Ovary (tissue), 3 donors: ENCODE measurements around the gene TPST2.

ENCODE experiments used
- CTCF ChIP-seq, 3 donors: fragments of 450-650 bp in 2 of 3; fragments of 200-600 bp in 1 of 3; IDR thresholded peaks; one replicate each; pipeline versions ENCODE4 v1.5.1 to v1.8.0; 2016 to 2022; ENCODE audit warnings: antibody characterized with exemption in 3 of 3, mild to moderate bottlenecking in 1 of 3
- POLR2A ChIP-seq: fragments of 450-650 bp; IDR thresholded peaks from one replicate; pipeline ENCODE4 v1.6.1; 2017; ENCODE audit warnings: antibody characterized with exemption, mild to moderate bottlenecking, moderate library complexity
- donor health status: DM: no; HTN: no; CAD: no.

DNA sequence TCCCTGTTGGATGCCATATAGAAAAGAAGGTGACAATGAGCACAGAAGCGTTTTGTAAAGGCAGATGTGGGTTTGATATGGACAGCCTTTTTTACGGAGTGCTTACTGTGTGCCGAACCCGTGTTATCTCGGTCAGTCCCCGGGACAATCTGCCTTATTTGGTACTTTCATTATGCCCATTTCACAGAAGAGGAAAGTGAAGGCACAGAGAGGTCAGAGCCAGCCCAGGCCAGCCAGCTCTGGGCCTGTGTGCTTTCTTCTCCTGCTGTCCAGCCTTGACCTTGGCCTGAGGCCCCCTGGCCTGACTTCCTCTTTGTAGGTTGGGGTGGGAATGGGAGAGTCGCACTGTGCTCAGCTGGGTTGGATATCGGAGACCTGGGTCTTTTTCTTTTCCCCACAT lies 28.5 kb upstream of the TPST2 start:
- TF ChIP-seq CTCF (IDR thresholded peaks at IDR 0.05) (no peak), POLR2A (no peak)
